HG02588 (cell line): Measurements from ENCODE around the gene HGFAC.

Experiments used
- ATAC-seq: cut with Tn5 transposase; IDR thresholded peaks from one replicate; pipeline ENCODE4 v1.9.1; 2021; ENCODE audit warnings: mild to moderate bottlenecking, moderate library complexity; ENCODE audit not compliant: unreplicated experiment

HGFAC gene

DNA sequence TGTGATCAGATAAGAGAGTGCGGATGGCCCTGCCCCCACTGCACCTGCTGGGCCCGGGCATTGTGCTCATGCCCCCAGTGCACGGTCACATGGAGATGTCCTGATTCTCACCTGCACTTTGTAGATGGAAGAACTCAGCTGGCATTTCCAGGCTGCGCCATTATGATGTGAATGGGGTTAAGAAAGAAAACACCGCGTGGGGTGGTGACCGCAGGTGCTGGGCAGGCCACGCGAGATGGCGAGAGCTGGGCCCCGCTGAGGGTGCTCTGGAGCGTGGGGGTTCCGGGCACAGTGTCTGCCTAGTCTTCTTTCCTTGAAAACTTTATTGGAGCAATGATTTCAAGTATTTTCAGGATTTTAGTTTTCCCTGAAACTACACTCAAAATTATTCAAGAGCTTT is 17.8 kb upstream of the HGFAC start:
- ATAC-seq = no peak

DNA sequence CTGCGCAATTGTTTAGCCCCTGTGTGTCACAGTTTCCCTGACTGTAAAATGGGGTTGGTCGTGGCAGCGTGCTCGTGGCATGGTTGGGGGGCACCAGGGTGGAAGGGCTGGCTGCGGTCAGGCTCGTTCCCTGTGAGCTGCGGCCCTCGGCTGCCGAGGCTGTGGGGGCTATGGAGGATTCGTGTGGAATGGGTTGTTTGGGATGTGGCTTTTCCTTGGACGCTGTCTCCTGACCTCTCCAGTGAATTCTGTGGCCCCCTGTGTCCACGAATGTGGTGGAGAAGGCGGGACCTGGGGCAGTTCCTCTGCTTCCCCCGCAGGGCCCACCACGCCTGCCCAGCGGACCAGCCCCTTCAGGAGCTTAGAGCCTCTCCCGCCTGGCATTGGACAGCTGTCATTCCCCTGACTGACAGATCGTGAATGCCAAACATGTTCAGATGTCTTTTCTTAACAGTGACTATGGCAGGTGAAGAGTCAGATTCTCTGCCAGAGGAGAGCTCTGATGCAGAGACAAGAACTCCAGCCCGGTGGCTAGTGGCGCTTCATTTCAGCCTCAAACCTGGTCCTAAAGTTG is 17.2 kb upstream of the HGFAC start:
- ATAC-seq = no peak

DNA sequence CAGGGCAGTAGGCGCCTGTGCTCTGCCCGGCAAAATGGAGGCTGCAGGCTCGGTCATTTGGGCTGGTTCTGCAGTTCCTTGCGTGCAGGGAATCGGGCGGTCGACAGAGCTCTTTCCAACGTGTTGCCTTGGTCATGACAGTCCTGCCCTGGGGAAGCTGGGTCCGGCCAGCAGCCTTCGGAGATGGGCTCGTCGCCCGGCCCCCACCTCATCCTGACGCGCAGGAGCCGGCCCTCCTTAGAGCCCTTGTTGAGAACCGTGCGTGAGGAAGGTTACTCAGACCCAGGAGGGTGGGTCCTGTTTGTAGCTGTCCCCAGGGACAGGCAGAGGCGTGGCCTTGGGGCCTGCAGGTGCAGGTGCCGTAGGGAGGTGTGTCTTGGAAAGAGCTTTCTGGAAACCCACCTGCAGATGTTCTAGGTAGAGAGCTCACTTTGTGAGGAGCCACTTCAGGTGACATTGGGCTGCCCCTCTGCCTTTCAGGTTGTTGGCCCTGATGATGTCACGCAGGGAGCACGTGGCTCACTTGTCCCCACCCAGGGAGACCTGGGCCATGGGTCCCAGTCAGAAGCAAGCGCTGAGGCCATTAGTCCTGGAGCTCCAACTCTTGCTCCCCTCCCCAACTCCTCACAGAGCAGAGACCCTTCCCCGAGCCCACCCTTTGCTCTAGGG is 15.2 kb upstream of the HGFAC start:
- ATAC-seq = no peak

DNA sequence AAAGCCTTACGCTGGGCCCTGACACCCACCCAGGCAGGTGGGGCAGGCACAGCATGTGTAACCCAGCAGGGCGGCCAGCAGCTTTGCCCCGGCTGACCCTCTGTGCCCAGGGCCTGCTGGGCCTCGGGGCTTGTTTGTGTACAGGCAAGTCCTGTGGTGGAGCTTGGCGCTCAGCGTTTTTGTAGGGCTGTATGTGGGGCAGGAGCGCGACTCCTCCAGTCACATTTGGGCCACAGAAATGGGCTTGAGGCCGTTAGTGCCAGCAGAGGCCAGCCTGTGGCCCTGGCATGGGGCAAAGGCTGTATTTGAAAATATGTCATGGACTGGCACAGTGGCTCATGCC is 14.7 kb upstream of the HGFAC start:
- no peak for ATAC-seq

DNA sequence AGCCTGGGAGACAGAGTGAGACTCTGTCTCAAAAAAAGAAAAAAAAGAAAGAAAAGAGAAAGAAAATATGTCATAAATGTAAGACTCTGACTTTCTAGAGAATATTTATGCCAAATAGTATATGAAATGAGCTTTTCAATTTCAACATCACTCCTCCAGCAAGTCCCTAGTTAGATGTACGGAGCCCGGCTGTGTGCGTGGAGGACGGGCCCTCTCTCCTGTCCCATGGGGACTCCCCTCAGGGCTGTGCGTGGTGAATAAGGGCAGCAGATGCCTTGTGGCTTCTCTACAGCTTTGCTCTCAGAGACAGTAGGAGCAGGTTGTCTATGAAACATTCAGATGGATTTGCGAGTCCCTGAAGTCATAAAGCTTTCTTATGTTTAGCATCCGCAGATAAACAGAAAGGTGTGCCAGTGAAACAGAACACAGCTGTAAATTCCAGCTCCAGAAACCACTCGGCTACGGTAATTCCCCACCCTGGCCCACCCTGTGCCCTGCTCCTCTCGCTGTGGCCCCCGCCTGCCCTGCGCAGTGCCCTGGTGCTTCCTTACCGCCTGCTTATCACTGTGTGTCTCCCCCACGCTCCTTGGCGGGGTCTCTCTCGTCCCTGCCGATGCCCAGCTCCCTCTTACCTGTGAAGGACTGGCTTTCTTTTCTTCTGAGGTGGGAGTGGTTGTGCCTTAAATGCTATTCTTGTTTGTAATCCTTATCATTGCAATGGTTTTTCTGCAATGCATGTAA is 13.9 kb upstream of the HGFAC start:
- ATAC-seq = no peak

GRCh38 chr4:3429651-3430050 is 12.1 kb upstream of the HGFAC start:
- no peak for ATAC-seq

DNA sequence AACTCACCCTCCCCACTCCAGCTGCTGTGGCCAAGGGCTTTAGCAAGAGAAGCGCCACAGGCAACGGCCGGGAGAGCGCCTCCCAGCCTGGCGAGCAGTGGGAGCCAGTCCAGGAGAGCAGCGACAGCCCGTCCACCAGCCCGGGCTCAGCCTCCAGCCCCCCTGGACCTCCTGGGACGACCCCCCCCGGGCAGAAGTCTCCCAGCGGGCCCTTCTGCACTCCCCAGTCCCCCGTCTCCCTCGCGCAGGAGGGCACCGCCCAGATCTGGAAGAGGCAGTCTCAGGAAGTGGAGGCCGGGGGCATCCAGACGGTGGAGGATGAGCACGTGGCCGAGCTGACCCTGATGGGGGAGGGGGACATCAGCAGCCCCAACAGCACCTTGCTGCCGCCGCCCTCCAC is 11.2 kb upstream of the HGFAC start:
- no peak for ATAC-seq

DNA sequence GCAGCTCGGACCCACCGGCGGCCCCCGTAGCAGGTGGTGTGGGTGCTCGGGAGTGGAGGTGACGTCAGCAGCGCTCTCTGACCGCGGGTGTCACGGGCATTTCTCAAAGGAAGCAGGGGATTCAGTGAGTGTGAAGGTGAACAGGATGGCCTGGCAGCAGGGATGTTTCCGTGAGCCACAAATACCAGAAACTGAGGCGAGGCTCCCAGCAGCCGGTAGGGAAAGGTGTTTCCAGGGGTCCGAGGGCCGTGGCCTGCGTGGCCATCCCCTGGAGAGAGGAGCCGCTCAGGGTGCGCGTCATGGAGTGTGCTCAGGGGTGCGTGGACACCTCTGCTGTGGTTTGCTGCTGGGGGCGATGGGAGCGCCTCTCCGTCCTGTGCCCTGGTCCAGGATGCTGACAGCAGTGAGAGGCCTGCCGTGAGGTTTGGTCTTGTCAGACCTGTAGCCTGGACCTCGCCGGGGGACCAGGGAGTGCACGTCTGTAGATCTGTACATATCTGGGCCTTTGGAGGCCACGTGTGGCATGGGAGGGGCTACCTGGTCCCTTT is 10.2 kb upstream of the HGFAC start:
- no peak for ATAC-seq

- ATAC-seq = no peak
Measured at GRCh38 chr4:3432381-3432790, 9.4 kb upstream of the HGFAC start.

DNA sequence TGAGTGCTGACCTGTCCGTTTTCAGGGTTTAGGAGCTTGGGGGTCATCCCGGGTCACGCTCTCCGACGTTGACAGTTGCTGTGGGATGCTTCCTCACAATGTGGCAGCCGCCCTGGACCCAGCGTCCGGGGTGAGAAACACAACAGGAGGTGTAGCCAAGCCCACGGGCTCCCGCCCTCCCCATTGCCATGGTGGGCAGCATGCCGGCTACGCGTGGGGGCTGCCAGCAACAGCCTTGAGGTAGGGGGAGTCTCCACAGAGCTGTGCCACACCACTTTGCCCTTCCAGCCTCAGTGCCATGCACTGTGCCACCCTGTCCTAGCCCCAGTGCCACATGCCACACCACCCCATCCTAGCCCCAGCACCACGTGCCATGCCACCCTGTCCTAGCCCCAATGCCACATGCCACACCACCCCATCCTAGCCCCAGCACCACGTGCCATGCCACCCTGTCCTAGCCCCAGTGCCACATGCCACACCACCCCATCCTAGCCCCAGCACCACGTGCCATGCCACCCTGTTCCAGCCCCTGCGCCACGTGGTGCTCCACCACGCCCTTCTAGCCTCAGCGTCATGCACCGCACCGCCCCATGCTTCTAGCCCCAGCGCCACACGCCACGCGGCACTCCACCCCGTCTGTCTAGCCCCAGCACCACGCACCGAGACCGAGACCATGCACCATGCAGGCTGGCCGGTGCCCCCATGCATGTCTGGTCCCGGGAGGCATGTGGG is 8.5 kb upstream of the HGFAC start:
- no peak for ATAC-seq

GRCh38 chr4:3434881-3435685 is 6.7 kb upstream of the HGFAC start:
- no peak for ATAC-seq

- ATAC-seq = no peak
Measured at GRCh38 chr4:3435686-3435956, 6.1 kb upstream of the HGFAC start.

DNA sequence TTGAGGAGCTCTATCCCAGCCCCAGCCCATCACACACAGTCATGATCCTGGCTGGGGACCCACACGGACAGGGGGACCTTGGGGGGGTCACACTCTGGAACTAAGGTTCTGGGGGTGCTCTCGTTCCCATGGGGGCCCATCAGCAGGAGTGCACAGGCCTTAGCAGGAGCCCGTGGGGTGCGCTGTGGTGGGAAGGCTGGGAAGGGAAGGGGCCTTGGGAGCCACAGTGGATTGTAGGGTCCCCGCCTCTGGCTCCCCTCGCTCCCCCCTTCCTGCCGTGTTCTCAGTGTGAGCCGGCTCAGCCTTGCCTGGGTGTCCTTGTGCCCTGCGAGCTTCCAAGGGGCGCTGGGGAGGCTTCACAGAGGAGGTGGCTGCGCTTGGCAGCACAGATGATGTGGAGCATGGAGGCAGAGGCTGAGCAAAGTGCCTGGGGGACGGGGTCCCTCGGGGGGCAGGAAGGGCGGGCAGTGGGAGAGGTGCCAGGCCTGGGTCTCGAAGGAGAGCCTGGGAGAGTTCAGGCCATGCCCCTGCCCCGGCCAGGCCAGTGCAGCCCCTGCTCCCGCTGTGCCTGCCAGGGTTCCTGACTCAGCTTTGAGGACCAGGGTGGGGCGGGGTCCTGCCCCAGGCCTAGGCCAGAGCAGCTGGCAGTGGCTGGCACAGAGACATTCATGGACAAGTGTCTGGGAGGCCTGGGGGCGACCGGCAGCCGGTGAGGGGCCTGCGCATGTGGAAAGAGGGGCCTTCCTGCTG is 5.5 kb upstream of the HGFAC start:
- no peak for ATAC-seq

- no peak for ATAC-seq
Measured at GRCh38 chr4:3436798-3437581, 4.8 kb upstream of the HGFAC start.

GRCh38 chr4:3437582-3437936 is 4.2 kb upstream of the HGFAC start:
- no peak for ATAC-seq

DNA sequence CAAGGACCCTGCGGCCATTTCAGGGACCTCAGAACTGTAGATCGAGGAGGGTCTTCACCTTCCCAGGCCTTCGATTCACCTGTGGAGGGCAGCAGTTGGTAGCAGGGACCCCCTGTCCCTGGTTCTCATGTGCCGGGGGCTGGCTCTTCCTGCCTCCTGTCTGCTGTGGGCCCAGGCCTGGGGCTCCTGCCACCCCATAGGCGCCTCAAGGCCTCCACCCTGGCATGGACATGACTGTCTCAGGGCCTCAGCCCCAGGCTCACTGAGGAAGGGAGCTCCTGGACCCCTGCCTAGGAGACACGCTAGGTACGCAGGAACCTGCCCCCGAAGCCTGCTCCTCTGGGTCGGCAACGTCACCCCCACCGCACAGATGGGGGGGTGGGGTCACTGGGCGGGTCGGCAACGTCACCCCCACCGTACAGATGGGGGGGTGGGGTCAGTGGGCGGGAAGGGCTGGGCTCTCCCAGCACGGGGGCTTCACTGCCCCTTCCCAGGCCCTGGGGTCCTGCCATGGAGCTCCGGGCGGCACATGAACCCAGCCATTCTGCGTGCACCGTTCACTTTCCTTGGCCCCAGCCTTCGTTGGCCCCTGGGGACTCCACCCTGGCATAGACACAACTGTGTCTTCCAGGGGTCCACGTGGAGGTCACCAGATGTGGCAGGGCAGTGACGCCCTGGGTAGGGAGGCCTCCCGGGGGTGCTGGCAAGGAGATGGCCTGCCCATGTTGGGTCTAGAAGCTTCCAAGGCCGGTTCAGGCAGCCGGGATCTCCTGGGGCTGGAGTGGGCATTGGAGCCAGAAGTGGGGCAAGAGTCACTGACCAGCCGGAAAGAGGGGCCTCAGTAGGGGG is 3.5 kb upstream of the HGFAC start:
- no peak for ATAC-seq

DNA sequence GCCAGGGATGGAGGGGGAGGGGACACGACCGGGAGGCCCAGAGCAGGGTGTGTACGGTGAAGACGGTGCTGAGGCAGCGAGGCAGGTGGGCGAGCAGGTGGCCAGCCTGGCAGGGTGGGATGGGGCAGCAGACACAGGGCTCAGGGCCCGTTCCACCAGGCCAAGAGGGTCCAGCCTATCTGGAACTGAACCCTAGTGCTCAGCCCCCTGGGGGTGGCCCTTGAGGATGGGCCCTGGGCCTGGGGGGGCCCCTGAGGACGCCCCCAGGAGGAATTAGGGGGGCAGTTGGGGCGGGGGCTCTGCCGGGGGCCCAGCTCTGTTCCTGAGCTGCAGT is 3.0 kb upstream of the HGFAC start:
- ATAC-seq = no peak

- ATAC-seq = no peak
Measured at GRCh38 chr4:3439391-3439790, 2.4 kb upstream of the HGFAC start.

GRCh38 chr4:3440011-3440410 is 1.8 kb upstream of the HGFAC start:
- no peak for ATAC-seq
